ENCODE measurements around the gene CHSY3.

Gene CHSY3

GRCh38 chr5:129904102-129904666 is at the start of gene CHSY3:
Gene CHSY3 (plus strand): TSS chr5:129904465.
- DNase-seq = peak; percentile 38

- no peak for DNase-seq
Observed at GRCh38 chr5:129856325-129856724, 47.9 kb upstream of the CHSY3 start.

- DNase-seq = no peak
Observed at GRCh38 chr5:129857116-129857515, 47.1 kb upstream of the CHSY3 start.

GRCh38 chr5:129858131-129858675 is 46.1 kb upstream of the CHSY3 start:
- DNase-seq = no peak

- DNase-seq = no peak
Observed at GRCh38 chr5:129884322-129884721, 19.9 kb upstream of the CHSY3 start.

GRCh38 chr5:129899454-129899853 is 4.8 kb upstream of the CHSY3 start:
- peak; percentile 19 for DNase-seq

GRCh38 chr5:129902816-129903215 is 1.4 kb upstream of the CHSY3 start:
- no peak for DNase-seq

GRCh38 chr5:129903466-129904101 is 681 bp upstream of the CHSY3 start:
- no peak for DNase-seq

GRCh38 chr5:129904667-129905472 is 605 bp downstream of the CHSY3 start:
- no peak for DNase-seq

GRCh38 chr5:129905473-129906176 is 1.4 kb downstream of the CHSY3 start:
- DNase-seq = no peak

- no peak for DNase-seq
Observed at GRCh38 chr5:129906177-129906887, 2.1 kb downstream of the CHSY3 start.

GRCh38 chr5:129909225-129909624 is 5.0 kb downstream of the CHSY3 start:
- no peak for DNase-seq

- DNase-seq = no peak
Observed at GRCh38 chr5:129912601-129913255, 8.5 kb downstream of the CHSY3 start.

GRCh38 chr5:129915415-129915814 is 11.2 kb downstream of the CHSY3 start:
- no peak for DNase-seq

- DNase-seq = no peak
Observed at GRCh38 chr5:129917224-129917623, 13.0 kb downstream of the CHSY3 start.

- DNase-seq = no peak
Observed at GRCh38 chr5:129921204-129921603, 16.9 kb downstream of the CHSY3 start.

GRCh38 chr5:129930221-129930620 is 26.0 kb downstream of the CHSY3 start:
- DNase-seq = no peak

- no peak for DNase-seq
Observed at GRCh38 chr5:129935626-129936025, 31.4 kb downstream of the CHSY3 start.

GRCh38 chr5:129938077-129938476 is 33.8 kb downstream of the CHSY3 start:
- no peak for DNase-seq

GRCh38 chr5:129943936-129944335 is 39.7 kb downstream of the CHSY3 start:
- DNase-seq = no peak

- DNase-seq = peak; percentile 53
Observed at GRCh38 chr5:129945028-129945427, 40.8 kb downstream of the CHSY3 start.

GRCh38 chr5:129945774-129946270 is 41.6 kb downstream of the CHSY3 start:
- no peak for DNase-seq
